Kidney epithelial cell (primary cell): ENCODE results near the gene GLRX5. TPM values are rescaled to one million over a fixed set of nuclear protein-coding genes. Genes with fewer than 3 reads are reported as not detected.

ENCODE experiments used
- DNase-seq: peaks from one replicate; pipeline ENCODE4 v3.0.0-alpha.2; 2010; ENCODE audit warnings: low read depth
- H3K27me3 ChIP-seq: 2 replicates; pipeline ENCODE4 v1.6.0; 2011; ENCODE audit warnings: low read length; ENCODE audit not compliant: control insufficient read depth, insufficient read depth
- H3K36me3 ChIP-seq: 2 replicates; pipeline ENCODE4 v1.5.1; 2011; ENCODE audit warnings: low read length; ENCODE audit not compliant: control insufficient read depth, insufficient read depth
- H3K4me3 ChIP-seq: 2 replicates; pipeline ENCODE4 v1.5.1; 2011; ENCODE audit warnings: low read depth, mild to moderate bottlenecking, control low read depth, low read length
- total RNA-seq: library from RNA; depleted of rRNA; stranded (reverse); fragments of >200 nt; gene quantifications from 2 replicates; pipeline ENCODE4 v1.2.3, GENCODE V29; 2015
- TF ChIP-seq, protein P1 (sequence below): IDR thresholded peaks from 2 replicates; pipeline ENCODE4 v1.5.1; 2011; ENCODE audit warnings: mild to moderate bottlenecking, moderate library complexity, low read length, control low read depth, inconsistent platforms; ENCODE audit not compliant: insufficient read depth, poor library complexity, severe bottlenecking

The GLRX5 gene
- total RNA-seq, 1 donor from 2014 or later = 48.3 TPM

DNA sequence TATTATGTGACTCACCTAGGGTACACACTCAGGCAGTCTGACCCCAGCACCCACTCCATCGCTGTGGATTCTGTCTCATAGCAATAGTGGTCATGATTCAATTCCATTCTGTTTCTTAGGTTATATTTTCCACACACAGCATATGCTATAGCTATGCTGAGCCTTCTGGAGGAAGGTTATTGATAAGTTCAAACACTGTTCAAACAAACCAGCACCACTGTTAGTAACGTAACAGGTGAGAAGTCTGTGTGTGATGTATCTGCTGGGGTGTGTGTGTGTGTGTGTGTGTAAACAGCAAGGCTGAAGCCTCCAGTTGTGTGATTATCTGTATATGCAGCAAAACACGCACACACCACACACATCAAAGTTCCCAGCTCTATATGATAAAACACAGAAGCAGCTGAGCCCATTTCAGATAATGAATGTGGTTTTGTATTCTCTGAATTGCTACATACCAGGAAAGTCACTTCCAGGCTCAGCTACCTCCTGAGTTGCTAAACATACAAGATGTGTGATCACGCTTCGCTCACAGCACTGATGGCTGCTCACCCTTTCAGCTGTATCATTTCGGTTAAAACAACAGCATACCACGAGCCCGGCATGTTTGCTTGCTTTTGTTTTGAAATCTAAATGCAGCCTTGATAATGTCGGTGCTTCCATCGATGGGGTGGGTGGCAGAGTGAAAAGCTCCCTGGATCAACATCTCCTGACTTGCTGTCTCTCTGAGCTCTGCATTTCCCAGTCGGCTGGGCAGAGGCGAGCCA lies 11.6 kb upstream of the GLRX5 start:
- TF ChIP-seq, protein P1, sequence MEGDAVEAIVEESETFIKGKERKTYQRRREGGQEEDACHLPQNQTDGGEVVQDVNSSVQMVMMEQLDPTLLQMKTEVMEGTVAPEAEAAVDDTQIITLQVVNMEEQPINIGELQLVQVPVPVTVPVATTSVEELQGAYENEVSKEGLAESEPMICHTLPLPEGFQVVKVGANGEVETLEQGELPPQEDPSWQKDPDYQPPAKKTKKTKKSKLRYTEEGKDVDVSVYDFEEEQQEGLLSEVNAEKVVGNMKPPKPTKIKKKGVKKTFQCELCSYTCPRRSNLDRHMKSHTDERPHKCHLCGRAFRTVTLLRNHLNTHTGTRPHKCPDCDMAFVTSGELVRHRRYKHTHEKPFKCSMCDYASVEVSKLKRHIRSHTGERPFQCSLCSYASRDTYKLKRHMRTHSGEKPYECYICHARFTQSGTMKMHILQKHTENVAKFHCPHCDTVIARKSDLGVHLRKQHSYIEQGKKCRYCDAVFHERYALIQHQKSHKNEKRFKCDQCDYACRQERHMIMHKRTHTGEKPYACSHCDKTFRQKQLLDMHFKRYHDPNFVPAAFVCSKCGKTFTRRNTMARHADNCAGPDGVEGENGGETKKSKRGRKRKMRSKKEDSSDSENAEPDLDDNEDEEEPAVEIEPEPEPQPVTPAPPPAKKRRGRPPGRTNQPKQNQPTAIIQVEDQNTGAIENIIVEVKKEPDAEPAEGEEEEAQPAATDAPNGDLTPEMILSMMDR = no peak
- peaks cover 2% of the 10 kb centered on the region for H3K27me3 ChIP-seq
- H3K4me3 ChIP-seq = no peak overlapping the region
- H3K36me3 ChIP-seq = no peaks in the 10 kb centered on the region
- DNase-seq = no peak

DNA sequence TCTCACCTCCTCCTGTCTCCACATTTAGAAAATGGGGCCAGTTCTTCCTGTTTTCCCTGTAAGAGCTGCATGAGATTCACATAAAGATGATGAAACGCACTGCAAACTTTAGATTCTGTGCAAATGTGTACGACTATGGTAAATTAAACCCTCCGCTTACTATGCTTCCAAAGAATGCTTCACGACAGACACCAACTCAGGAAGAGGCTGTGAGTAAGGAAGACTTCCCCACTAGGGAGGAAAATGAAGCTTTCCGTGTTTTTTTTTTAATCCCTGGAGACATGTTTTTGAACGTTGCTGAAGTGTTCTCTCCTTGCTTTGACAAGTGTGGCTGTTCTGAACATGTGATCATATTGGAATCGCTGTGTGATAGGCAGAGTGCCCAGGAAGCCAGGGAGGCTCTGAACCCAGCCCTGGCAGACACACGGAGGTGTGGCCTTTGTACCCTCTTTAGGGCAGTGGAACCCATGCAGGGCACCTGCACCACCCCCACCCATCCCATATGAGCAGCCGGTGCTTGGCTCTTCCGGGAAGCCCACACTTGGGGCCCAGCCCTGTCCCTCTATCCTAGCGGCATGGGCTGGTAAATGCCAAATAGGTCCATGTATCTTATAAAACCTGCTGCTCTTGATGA lies 10.9 kb upstream of the GLRX5 start:
- H3K27me3 ChIP-seq = no peaks in the 10 kb centered on the region
- no peak for DNase-seq
- H3K36me3 ChIP-seq = no peaks in the 10 kb centered on the region
- no peak overlapping the region for H3K4me3 ChIP-seq
- TF ChIP-seq, protein P1 = no peak

DNA sequence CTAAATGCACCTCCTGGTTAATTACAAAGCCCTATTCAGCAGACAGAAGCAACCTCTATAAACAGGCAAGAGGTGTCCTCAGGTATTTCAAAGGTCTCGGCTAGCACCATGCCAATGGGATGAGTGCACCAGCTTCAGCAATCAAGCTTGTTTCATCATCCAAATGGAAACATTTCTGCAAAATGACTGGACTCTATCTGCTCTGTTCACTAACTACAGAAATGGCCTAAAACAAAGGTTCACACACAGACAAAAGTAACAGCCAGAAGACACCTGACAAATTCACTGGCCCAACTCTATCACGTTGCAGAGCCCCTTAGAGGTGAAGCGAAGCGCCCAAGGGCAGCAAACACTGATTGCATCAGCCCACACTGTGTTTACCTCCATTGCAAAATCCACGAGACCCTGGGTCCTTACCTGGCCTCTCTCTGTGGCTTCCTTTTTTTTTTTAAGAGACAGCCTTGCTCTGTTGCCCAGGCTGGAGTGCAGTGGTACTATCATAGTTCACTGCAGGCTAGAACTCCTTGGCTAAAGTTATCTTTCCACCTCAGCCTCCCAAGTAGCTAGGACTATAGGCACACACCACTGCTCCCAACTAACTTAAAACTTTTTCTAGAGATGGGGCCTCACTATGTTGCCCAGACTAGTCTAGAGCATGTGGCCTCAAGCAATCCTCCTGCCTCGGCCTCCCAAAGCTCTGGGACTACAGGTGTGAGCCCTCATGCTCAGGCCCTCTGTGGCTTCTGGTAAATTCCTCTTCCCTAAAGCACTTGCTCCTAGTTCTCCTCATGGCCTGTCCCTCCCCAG lies 9.9 kb upstream of the GLRX5 start:
- no peak overlapping the region for H3K4me3 ChIP-seq
- DNase-seq = no peak
- H3K36me3 ChIP-seq = no peaks in the 10 kb centered on the region
- H3K27me3 ChIP-seq = no peaks in the 10 kb centered on the region
- TF ChIP-seq, protein P1 = no peak

DNA sequence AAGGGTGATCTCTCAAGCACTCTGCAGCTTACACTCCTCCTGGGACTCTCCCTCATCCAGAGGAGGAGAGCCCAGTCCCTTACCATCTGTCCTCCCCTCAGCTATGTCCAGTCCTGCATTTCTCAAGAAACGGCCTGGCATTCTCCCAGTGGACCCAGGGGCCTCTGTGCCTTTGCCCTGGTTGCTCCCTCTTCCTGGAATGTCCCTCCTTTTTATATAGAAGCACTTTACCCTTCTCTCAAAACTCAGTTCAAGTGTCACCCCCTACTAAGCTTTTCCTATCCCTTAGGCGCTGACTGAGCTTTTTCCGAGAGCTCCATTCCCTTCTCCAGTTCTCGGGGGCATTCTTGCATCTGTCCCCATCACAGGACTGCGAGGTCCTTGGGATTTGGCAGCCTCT lies 8.9 kb upstream of the GLRX5 start:
- TF ChIP-seq, protein P1 = no peak
- no peaks in the 10 kb centered on the region for H3K27me3 ChIP-seq
- no peak for DNase-seq
- H3K36me3 ChIP-seq = no peaks in the 10 kb centered on the region
- no peak overlapping the region for H3K4me3 ChIP-seq

DNA sequence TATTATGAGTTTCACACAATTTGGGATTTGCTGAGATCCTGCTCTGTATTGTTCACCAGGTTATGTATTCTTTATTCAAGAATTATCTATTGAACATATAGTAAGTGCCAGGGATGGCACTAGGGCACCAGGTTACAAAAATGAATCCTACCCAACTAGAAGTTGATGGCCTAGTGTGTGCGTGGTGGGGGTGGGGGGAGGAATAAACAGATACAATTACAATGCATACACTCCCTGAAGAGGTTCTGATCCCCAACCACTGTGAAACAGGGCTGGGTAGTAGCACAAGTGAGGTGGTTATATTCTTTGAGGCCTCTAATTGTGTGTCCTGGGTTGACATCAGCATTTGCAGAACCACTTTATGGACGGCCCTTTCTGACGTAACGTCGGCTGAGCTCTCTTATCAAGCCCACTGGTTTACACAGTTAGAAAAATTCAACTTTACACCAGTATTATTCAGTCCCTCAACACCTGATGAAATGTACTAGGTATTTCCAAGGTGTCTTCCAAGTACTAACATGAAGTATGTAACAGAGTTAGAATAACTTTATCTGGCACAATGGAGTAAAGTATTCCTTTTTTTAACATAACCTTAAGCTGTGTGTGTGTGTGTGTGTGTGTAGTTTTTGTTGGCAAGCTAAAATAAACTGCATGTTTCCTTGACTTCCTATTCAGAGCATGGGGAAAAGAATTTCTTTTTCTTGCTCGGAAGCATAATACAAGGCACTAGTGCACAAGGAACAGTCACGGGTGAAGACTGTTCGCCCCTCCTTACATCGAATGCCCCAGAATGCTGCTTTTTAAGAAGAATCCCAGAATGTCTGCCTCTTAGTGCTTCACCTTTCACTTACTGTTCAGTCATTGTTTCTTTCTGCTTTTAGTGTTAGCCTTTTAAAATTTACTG lies 8.1 kb upstream of the GLRX5 start:
- no peaks in the 10 kb centered on the region for H3K36me3 ChIP-seq
- no peaks in the 10 kb centered on the region for H3K27me3 ChIP-seq
- H3K4me3 ChIP-seq = no peak overlapping the region
- TF ChIP-seq, protein P1 = no peak
- DNase-seq = no peak
